Body of pancreas (tissue), 4 donors: ENCODE data around the gene PIGM. TPM values are rescaled to one million over a fixed set of nuclear protein-coding genes. Genes with fewer than 3 reads are reported as not detected.

ENCODE experiments used
- ATAC-seq: fragments of 150-250 bp; one replicate; pipeline ENCODE4 v1.9.1; 2016
- DNase-seq, 4 donors: peaks; one replicate each; pipeline ENCODE4 v3.0.0-alpha.2; 2019
- H3K27ac ChIP-seq, 4 donors: fragments of 200-600 bp; sonication (generic); 1 replicate in 3 of 4; 2 replicates in 1 of 4; pipeline versions ENCODE4 v1.5.1 to v1.6.1; 2016 to 2019; ENCODE audit warnings: mild to moderate bottlenecking in 1 of 4, mixed read lengths in 1 of 4, moderate library complexity in 1 of 4
- H3K27me3 ChIP-seq, 2 donors: fragments of 200-600 bp; sonication (generic); one replicate each; pipeline ENCODE4 v1.6.0; 2016; ENCODE audit warnings: mild to moderate bottlenecking in 1 of 2
- H3K36me3 ChIP-seq, 2 donors: fragments of 200-600 bp; sonication (generic); replicated peaks in 1 of 2; 2 replicates each; pipeline ENCODE4 v1.5.1; 2016; ENCODE audit warnings: low read depth in 2 of 2; ENCODE audit not compliant: insufficient read depth in 1 of 2
- H3K4me1 ChIP-seq: fragments of 200-600 bp; sonication (generic); one replicate; pipeline ENCODE4 v1.6.0; 2016
- H3K4me3 ChIP-seq, 2 donors: fragments of 200-600 bp; sonication (generic); 1 replicate in 1 of 2; 2 replicates in 1 of 2; pipeline ENCODE4 v1.5.1; 2016 to 2019
- H3K9me3 ChIP-seq, 3 donors: fragments of 200-600 bp; sonication (generic); 1 replicate in 2 of 3; 2 replicates in 1 of 3; pipeline ENCODE4 v1.5.1; 2016
- POLR2A ChIP-seq, 3 donors: fragments of 450-650 bp; IDR thresholded peaks; one replicate each; pipeline ENCODE4 v1.6.1; 2016; ENCODE audit warnings: antibody characterized with exemption in 3 of 3, mild to moderate bottlenecking in 2 of 3
- WGBS, 2 donors: methylation state at CpG; one replicate each; pipeline ENCODE4 v1.1.5; 2017; 5-methylcytosine and 5-hydroxymethylcytosine counted together
- intact Hi-C: fragments of 100-400 bp; cut with DNase I; formaldehyde crosslinking; loops from one replicate; pipeline ENCODE4 v1.15.1; 2023
- total RNA-seq, 2 donors: library from RNA; depleted of rRNA; stranded (reverse); fragments of >200 nt; gene quantifications; one replicate each; pipeline ENCODE4 v1.1.0, GENCODE V29; 2016
- TF ChIP-seq, protein P1 (sequence below), 7 experiments: fragments of 450-650 bp in 4 of 7; fragments of 200-600 bp in 3 of 7; sonication (generic) in 3 of 7; IDR thresholded peaks; one replicate each; pipeline ENCODE4 v1.5.1; 2016 to 2019; ENCODE audit warnings: antibody characterized with exemption in 7 of 7

Gene PIGM
- total RNA-seq, 2 donors from 2014 or later, result 4.9 to 7.8 TPM

DNA sequence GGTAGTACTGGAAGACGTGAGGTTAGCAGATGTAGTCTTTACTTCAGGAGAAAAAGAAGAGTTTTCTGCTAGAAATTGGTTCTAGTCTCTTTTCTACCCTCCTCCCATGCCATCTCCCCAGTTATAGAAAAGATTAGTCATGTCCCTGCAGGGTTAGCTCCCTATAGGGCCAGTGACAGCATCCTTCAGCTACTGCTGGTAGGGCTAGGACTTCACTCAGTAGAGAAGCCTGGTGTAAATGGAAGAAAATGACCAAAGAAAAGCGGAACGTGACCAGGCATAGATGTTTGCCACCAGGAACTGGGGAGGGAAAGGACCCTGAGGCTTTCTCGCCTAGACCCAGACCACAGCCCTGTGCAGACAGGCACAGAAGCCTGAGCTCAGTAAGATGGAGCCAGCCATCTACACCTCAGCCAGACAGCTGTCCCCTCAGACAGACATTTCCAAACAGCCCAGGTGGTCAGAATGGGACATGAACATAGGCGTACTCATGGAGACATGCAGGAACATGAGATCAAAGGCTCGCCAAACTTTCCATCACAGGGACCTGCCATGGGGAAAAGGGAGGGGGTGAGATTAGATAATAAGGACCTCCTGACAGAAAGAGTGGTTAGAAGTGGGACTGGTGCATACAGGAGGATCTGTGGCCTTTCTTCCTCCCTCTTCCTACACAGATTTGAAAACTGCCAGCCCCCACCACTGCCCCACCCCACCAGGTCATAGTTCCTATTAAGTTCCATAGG is 54.3 kb downstream of the PIGM start:
- intact Hi-C loops, result no loop called here
- Histone ChIP-seq H3K9me3 (no peaks in the 10 kb centered on the region), H3K4me1 (no peaks in the 10 kb centered on the region), H3K4me3 (no peak overlapping the region), H3K27ac (no peak overlapping the region), H3K36me3 (no peaks in the 10 kb centered on the region), H3K27me3 (no peaks in the 10 kb centered on the region)
- no peak for DNase-seq
- no peak for ATAC-seq
- WGBS, 2 donors, result 81 to 87% methylated on average over 6 of the region's 6 CpGs
- TF ChIP-seq, protein P1, sequence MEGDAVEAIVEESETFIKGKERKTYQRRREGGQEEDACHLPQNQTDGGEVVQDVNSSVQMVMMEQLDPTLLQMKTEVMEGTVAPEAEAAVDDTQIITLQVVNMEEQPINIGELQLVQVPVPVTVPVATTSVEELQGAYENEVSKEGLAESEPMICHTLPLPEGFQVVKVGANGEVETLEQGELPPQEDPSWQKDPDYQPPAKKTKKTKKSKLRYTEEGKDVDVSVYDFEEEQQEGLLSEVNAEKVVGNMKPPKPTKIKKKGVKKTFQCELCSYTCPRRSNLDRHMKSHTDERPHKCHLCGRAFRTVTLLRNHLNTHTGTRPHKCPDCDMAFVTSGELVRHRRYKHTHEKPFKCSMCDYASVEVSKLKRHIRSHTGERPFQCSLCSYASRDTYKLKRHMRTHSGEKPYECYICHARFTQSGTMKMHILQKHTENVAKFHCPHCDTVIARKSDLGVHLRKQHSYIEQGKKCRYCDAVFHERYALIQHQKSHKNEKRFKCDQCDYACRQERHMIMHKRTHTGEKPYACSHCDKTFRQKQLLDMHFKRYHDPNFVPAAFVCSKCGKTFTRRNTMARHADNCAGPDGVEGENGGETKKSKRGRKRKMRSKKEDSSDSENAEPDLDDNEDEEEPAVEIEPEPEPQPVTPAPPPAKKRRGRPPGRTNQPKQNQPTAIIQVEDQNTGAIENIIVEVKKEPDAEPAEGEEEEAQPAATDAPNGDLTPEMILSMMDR (IDR thresholded peaks at IDR 0.05), result no peak
- TF ChIP-seq POLR2A (IDR thresholded peaks at IDR 0.05), result no peak

Other genes with a start within 250 kb of the PIGM start
- gene FCRL6, start 229.6 kb downstream of the PIGM start, total RNA-seq, result 1 to 10 TPM in 1 of 2 donors, not detected in 1; 6.3 TPM
- gene SLAMF8, start 205.1 kb downstream of the PIGM start, total RNA-seq, result 1 to 10 TPM in 1 of 2 donors, not detected in 1; 3.6 TPM
- gene VSIG8, start 169.3 kb downstream of the PIGM start, total RNA-seq, result not detected
- not detected for gene CFAP45, start 131.8 kb downstream of the PIGM start, total RNA-seq
- 100 to 1,000 TPM in 1 of 2 donors, 10 to 100 TPM in 1; 63.0 to 118 TPM for gene TAGLN2, start 106.5 kb downstream of the PIGM start, total RNA-seq
- 1 to 10 TPM; 2.3 to 4.9 TPM for gene IGSF9, start 86.4 kb downstream of the PIGM start, total RNA-seq
- gene SLAMF9, start 77.8 kb downstream of the PIGM start, total RNA-seq, result not detected
- not detected for gene KCNJ10, start 38.2 kb upstream of the PIGM start, total RNA-seq
- not detected for gene KCNJ9, start 49.5 kb upstream of the PIGM start, total RNA-seq
- 10 to 100 TPM; 18.4 to 46.8 TPM for gene IGSF8, start 66.6 kb upstream of the PIGM start, total RNA-seq
- gene ATP1A2, start 83.8 kb upstream of the PIGM start, total RNA-seq, result 10 to 100 TPM in 1 of 2 donors, 1 to 10 TPM in 1; 1.6 to 41.2 TPM
- gene ATP1A4, start 119.6 kb upstream of the PIGM start, total RNA-seq, result not detected
- not detected for gene CASQ1, start 158.6 kb upstream of the PIGM start, total RNA-seq
- 10 to 100 TPM; 21.4 to 23.9 TPM for gene PEA15, start 173.4 kb upstream of the PIGM start, total RNA-seq
- 100 to 1,000 TPM; 123 to 190 TPM for gene DCAF8, start 230.6 kb upstream of the PIGM start, total RNA-seq